HepG2 (cell line): ENCODE data around the gene ERMP1. TPM values are rescaled to one million over a fixed set of nuclear protein-coding genes. Genes with fewer than 3 reads are reported as not detected.

Experiments used
- AHR ChIP-seq: IDR thresholded peaks from 2 replicates; pipeline ENCODE4 v1.6.1; 2018; ENCODE audit warnings: missing genetic modification reagents, missing compliant biosample characterization
- ATF7-NPFF ChIP-seq: sonication (generic); formaldehyde crosslinking; IDR thresholded peaks from 2 replicates; pipeline ENCODE4 v1.8.1; 2023; ENCODE audit warnings: mild to moderate bottlenecking, low read depth, missing genetic modification reagents, moderate library complexity
- GMEB1 ChIP-seq: sonication (generic); formaldehyde crosslinking; IDR thresholded peaks from 2 replicates; pipeline ENCODE4 v1.5.1; 2020; ENCODE audit warnings: missing genetic modification reagents, mild to moderate bottlenecking, borderline replicate concordance
- HNF1A ChIP-seq, 2 experiments: sonication (generic) in 1 of 2; formaldehyde crosslinking in 1 of 2; IDR thresholded peaks; 2 replicates each; pipeline versions ENCODE4 v1.4.0 to v1.6.1; 2016 to 2020; ENCODE audit warnings: borderline replicate concordance in 1 of 2, low read depth in 1 of 2, mild to moderate bottlenecking in 1 of 2, missing genetic modification reagents in 1 of 2
- NFKB2 ChIP-seq: sonication (generic); formaldehyde crosslinking; IDR thresholded peaks from 2 replicates; pipeline ENCODE4 v1.4.0; 2020; ENCODE audit warnings: missing genetic modification reagents, borderline replicate concordance
- NFRKB ChIP-seq: fragments of 450-650 bp; IDR thresholded peaks from 2 replicates; pipeline ENCODE4 v1.6.1; 2017
- SSRP1 ChIP-seq: IDR thresholded peaks from 2 replicates; pipeline ENCODE4 v1.6.1; 2016; ENCODE audit warnings: control low read depth
- ZFP82 ChIP-seq: sonication (generic); formaldehyde crosslinking; IDR thresholded peaks from 2 replicates; pipeline ENCODE4 v1.5.1; 2020; ENCODE audit warnings: mild to moderate bottlenecking, missing genetic modification reagents, borderline replicate concordance
- ZHX2 ChIP-seq, 2 experiments: sonication (generic) in 1 of 2; formaldehyde crosslinking in 1 of 2; IDR thresholded peaks; 2 replicates each; pipeline versions ENCODE4 v1.6.1 to v1.9.0; 2014 to 2022; ENCODE audit warnings: antibody characterized with exemption in 1 of 2, borderline replicate concordance in 1 of 2, inconsistent platforms in 1 of 2, low read depth in 1 of 2, missing genetic modification reagents in 1 of 2
- ZKSCAN1 ChIP-seq: fragments of 150-350 bp; IDR thresholded peaks from 2 replicates; pipeline ENCODE4 v1.6.1; 2014; ENCODE audit warnings: low read length
- ZNF430 ChIP-seq: sonication (generic); formaldehyde crosslinking; IDR thresholded peaks from 2 replicates; pipeline ENCODE4 v1.9.0; 2021; ENCODE audit warnings: mild to moderate bottlenecking, missing genetic modification reagents
- ZNF558 ChIP-seq: sonication (generic); formaldehyde crosslinking; IDR thresholded peaks from 2 replicates; pipeline ENCODE4 v1.9.0; 2022; ENCODE audit warnings: mild to moderate bottlenecking, missing genetic modification reagents, borderline replicate concordance
- ZNF7 ChIP-seq: IDR thresholded peaks from 2 replicates; pipeline ENCODE4 v1.6.1; 2016; ENCODE audit warnings: missing biosample characterization, missing genetic modification reagents
- ZNF839 ChIP-seq: sonication (generic); formaldehyde crosslinking; IDR thresholded peaks from 2 replicates; pipeline ENCODE4 v1.4.0; 2020; ENCODE audit warnings: missing genetic modification reagents, mild to moderate bottlenecking, borderline replicate concordance
- polyA plus RNA-seq, 8 experiments: library from polyadenylated mRNA; depleted of rRNA in 3 of 8; stranded (reverse) in 7 of 8; unstranded in 1 of 8; fragments of >200 nt; fragmentation: Illumina TruSeq in 4 of 8; extraction: Trizol in 4 of 8; gene quantifications; 2 replicates each; pipeline versions ENCODE4 v1.2.1 to v1.2.3, GENCODE V29; 2011 to 2016; ENCODE audit warnings: low read depth in 4 of 8, missing spikeins in 1 of 8, mixed read lengths in 1 of 8; ENCODE audit not compliant: insufficient read depth in 1 of 8
- total RNA-seq, 5 experiments: library from RNA; depleted of rRNA; stranded (reverse); fragments of >200 nt; fragmentation: Illumina TruSeq; extraction: Trizol; gene quantifications; 2 replicates each; pipeline ENCODE4 v1.2.3, GENCODE V29; 2016; ENCODE audit warnings: low read depth in 1 of 5

ERMP1 gene
- total and polyA plus RNA-seq, 2 of the 13 experiments (the other 11 are each of a cell fraction or from before 2014, with no cell fraction given) = 40.9 to 65.4 TPM

DNA sequence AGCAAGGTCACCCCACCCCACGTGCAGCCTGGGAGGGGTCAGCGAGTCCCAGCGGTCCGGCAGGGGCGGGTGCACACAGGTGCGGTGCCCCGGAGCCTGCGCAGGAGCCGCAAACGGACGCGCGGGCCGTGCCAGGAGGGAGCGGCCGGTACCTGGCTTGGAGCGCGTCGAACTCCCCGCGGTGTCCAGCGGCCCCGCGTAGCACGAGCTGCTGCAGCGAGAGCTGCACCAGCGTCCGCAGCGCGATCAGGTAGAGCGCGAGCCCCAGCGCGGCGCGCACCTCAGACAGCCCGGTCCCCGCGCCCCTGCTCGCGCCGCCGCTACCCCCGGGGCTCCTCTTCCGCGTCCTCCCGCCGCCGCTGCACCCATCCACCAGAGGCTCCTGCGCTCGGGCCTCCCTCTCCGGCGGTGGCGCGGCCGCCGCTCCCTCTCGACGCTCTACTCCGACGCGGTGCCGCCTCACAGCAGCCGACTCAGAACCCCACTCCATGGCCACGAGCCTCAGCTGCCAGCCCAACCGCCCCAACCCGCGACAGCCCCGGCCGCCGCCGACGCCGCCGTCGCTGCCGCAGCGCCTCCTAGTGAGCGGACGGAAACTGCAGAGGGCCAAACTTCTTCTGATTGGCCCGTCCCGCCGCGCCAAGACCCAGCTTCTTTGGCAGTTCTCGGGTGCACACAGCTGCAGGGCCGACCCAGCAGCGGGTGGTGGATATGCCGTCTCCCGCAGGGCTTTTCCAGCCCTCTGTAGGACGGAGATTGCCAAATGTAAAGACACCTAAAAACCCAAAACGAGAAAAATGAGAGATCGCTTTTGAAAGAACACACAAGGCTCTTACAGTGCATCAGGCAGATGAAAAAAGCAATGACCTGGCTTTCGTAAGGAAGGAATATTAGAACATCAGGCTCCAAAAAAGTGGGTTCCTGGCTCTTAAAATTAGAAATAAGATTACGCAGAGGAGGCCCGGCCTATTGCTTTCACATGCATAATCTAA is at the start of gene ERMP1 (continued):
- TF ChIP-seq ATF7-NPFF (CRISPR knock-in tag) (peak; percentile 87), ZFP82 (peak; percentile 97), ZNF558 (peak; percentile 56; the same call in 1 of the 2 replicates), GMEB1 (CRISPR knock-in tag) (peak; percentile 75; the same call in 1 of the 2 replicates), SSRP1 (no peak), ZNF839 (CRISPR knock-in tag) (no peak), ZNF430 (peak; percentile 87; the same call in 1 of the 2 replicates), AHR (CRISPR knock-in tag) (peak; percentile 65; the same call in 1 of the 2 replicates), NFKB2 (peak; percentile 70; the same call in 1 of the 2 replicates), ZKSCAN1 (no peak), HNF1A (IDR thresholded peaks at IDR 0.05; ENCODE audit: low read depth) (no peak), HNF1A (CRISPR knock-in tag; IDR thresholded peaks at IDR 0.05; ENCODE audit: borderline replicate concordance) (no peak), NFRKB (no peak), ZHX2 (IDR thresholded peaks at IDR 0.05; ENCODE audit: low read depth) (no peak), ZHX2 (CRISPR knock-in tag; IDR thresholded peaks at IDR 0.05; ENCODE audit: borderline replicate concordance) (0 out of 2 replicates have a peak, but pooled peaks have one; percentile 73), ZNF7 (CRISPR knock-in tag) (no peak)
